WTC11 (cell line): ENCODE measurements around the gene GASK1A. TPM values are rescaled to one million over a fixed set of nuclear protein-coding genes. Genes with fewer than 3 reads are reported as not detected.

Experiments used
- ATAC-seq: fragments of 200-7000 bp; cut with Tn5 transposase; 2 replicates; pipeline ENCODE4 v1.10.0; 2021; ENCODE audit warnings: mild to moderate bottlenecking, moderate library complexity
- CTCF ChIA-PET: fragments of 300-600 bp; sonication (Branson Sonifier 250); formaldehyde crosslinking; loops from one replicate; lab custom pipeline; 2021; ENCODE audit warnings: antibody characterized with exemption; lab: Charles Lee
- POLR2A ChIA-PET: fragments of 350-600 bp; sonication (Branson Sonifier 250); formaldehyde crosslinking; loops from one replicate; lab custom pipeline; 2021; ENCODE audit warnings: antibody characterized with exemption; lab: Charles Lee
- DNase-seq: peaks from one replicate; pipeline ENCODE4 v3.0.0; 2021; ENCODE audit warnings: low spot score
- H3K27ac Mint-ChIP-seq: 2 replicates; pipeline ENCODE4 v1.8.0; 2021; ENCODE audit warnings: mixed read lengths
- H3K27me3 Mint-ChIP-seq: 2 replicates; pipeline ENCODE4 v1.8.0; 2021; ENCODE audit warnings: low read depth, mild to moderate bottlenecking, moderate library complexity, mixed read lengths
- H3K36me3 Mint-ChIP-seq: 2 replicates; pipeline ENCODE4 v1.8.0; 2021; ENCODE audit warnings: mixed read lengths
- H3K4me1 Mint-ChIP-seq: 2 replicates; pipeline ENCODE4 v1.8.0; 2022; ENCODE audit warnings: mixed read lengths
- H3K4me3 Mint-ChIP-seq: 2 replicates; pipeline ENCODE4 v1.8.0; 2021; ENCODE audit warnings: mild to moderate bottlenecking, moderate library complexity, mixed read lengths
- H3K9me3 Mint-ChIP-seq: 2 replicates; pipeline ENCODE4 v1.8.0; 2021; ENCODE audit warnings: mixed read lengths
- CREB1 ChIP-seq: sonication (generic); formaldehyde crosslinking; IDR thresholded peaks from 2 replicates; pipeline ENCODE4 v1.8.0; 2023; ENCODE audit warnings: mild to moderate bottlenecking, missing genetic modification reagents
- CREM ChIP-seq: sonication (generic); formaldehyde crosslinking; IDR thresholded peaks from 2 replicates; pipeline ENCODE4 v1.8.1; 2022; ENCODE audit warnings: mild to moderate bottlenecking, missing genetic modification reagents, moderate library complexity
- ELF4 ChIP-seq: sonication (generic); formaldehyde crosslinking; IDR thresholded peaks from 2 replicates; pipeline ENCODE4 v1.8.1; 2022; ENCODE audit warnings: low read depth, mild to moderate bottlenecking, moderate library complexity, missing genetic modification reagents
- ESRRA ChIP-seq: sonication (generic); formaldehyde crosslinking; IDR thresholded peaks from 2 replicates; pipeline ENCODE4 v1.8.1; 2022; ENCODE audit warnings: mild to moderate bottlenecking, missing genetic modification reagents, borderline replicate concordance
- FOXJ3 ChIP-seq: sonication (generic); formaldehyde crosslinking; IDR thresholded peaks from 2 replicates; pipeline ENCODE4 v1.9.0; 2021; ENCODE audit warnings: missing genetic modification reagents, mild to moderate bottlenecking, borderline replicate concordance
- GABPB1 ChIP-seq: sonication (generic); formaldehyde crosslinking; IDR thresholded peaks from 2 replicates; pipeline ENCODE4 v1.8.1; 2023; ENCODE audit warnings: mild to moderate bottlenecking, missing genetic modification reagents
- GTF2I ChIP-seq: fragments of 250-450 bp; sonication (Bioruptor Pico); conservative IDR thresholded peaks from 2 replicates; pipeline ENCODE4 v1.4.0; 2021; ENCODE audit warnings: mild to moderate bottlenecking
- JUN ChIP-seq: sonication (generic); formaldehyde crosslinking; IDR thresholded peaks from 2 replicates; pipeline ENCODE4 v1.8.0; 2023; ENCODE audit warnings: mild to moderate bottlenecking, missing genetic modification reagents
- MYBL2 ChIP-seq: sonication (generic); formaldehyde crosslinking; IDR thresholded peaks from 2 replicates; pipeline ENCODE4 v1.8.1; 2023; ENCODE audit warnings: mild to moderate bottlenecking, moderate library complexity, missing genetic modification reagents
- NFYB ChIP-seq: sonication (generic); formaldehyde crosslinking; conservative IDR thresholded peaks from 2 replicates; pipeline ENCODE4 v1.8.0; 2022; ENCODE audit warnings: low read depth, missing genetic modification reagents
- NR3C1 ChIP-seq: sonication (generic); formaldehyde crosslinking; conservative IDR thresholded peaks from 2 replicates; pipeline ENCODE4 v1.8.1; 2023; ENCODE audit warnings: low read depth, mild to moderate bottlenecking, missing genetic modification reagents
- SMAD3 ChIP-seq: sonication (generic); formaldehyde crosslinking; IDR thresholded peaks from 2 replicates; pipeline ENCODE4 v1.8.0; 2022; ENCODE audit warnings: missing genetic modification reagents, mild to moderate bottlenecking, borderline replicate concordance
- TCF7 ChIP-seq: sonication (generic); formaldehyde crosslinking; IDR thresholded peaks from 2 replicates; pipeline ENCODE4 v1.8.0; 2022; ENCODE audit warnings: mild to moderate bottlenecking, low read depth, missing genetic modification reagents, moderate library complexity
- ZNF219 ChIP-seq: sonication (generic); formaldehyde crosslinking; IDR thresholded peaks from 2 replicates; pipeline ENCODE4 v1.8.0; 2023; ENCODE audit warnings: missing genetic modification reagents, mild to moderate bottlenecking, borderline replicate concordance
- ZNF396 ChIP-seq: fragments of 250-450 bp; sonication (Bioruptor Pico); IDR thresholded peaks from 2 replicates; pipeline ENCODE4 v1.8.0; 2021; ENCODE audit warnings: mild to moderate bottlenecking, moderate library complexity, borderline replicate concordance
- ZNF416 ChIP-seq: fragments of 250-450 bp; sonication (Bioruptor Pico); IDR thresholded peaks from 2 replicates; pipeline ENCODE4 v1.9.0; 2021; ENCODE audit warnings: mild to moderate bottlenecking, inconsistent platforms
- total RNA-seq: library from RNA; stranded (reverse); gene quantifications from 3 replicates; pipeline ENCODE4 v1.2.3, GENCODE V29; 2021
- TF ChIP-seq, protein P1 (sequence below): sonication (generic); formaldehyde crosslinking; IDR thresholded peaks from 2 replicates; pipeline ENCODE4 v1.8.1; 2022; ENCODE audit warnings: low read depth, missing genetic modification reagents, borderline replicate concordance
- TF ChIP-seq, protein P2 (sequence below): sonication (generic); formaldehyde crosslinking; IDR thresholded peaks from 2 replicates; pipeline ENCODE4 v1.8.0; 2023; ENCODE audit warnings: missing genetic modification reagents
- TF ChIP-seq, protein P3 (sequence below): fragments of 250-450 bp; sonication (Bioruptor Pico); IDR thresholded peaks from 2 replicates; pipeline ENCODE4 v1.9.0; 2021; ENCODE audit warnings: mild to moderate bottlenecking
- TF ChIP-seq, protein P4 (sequence below): sonication (generic); formaldehyde crosslinking; IDR thresholded peaks from 2 replicates; pipeline ENCODE4 v1.8.0; 2023; ENCODE audit warnings: missing genetic modification reagents, mild to moderate bottlenecking, borderline replicate concordance
- TF ChIP-seq, protein P5 (sequence below): fragments of 250-450 bp; sonication (Bioruptor Pico); IDR thresholded peaks from 2 replicates; pipeline ENCODE4 v1.9.0; 2021; ENCODE audit warnings: moderate library complexity, mild to moderate bottlenecking, inconsistent platforms, borderline replicate concordance

GASK1A gene
- total RNA-seq, 1 experiment from 2014 or later = 9.6 TPM

DNA sequence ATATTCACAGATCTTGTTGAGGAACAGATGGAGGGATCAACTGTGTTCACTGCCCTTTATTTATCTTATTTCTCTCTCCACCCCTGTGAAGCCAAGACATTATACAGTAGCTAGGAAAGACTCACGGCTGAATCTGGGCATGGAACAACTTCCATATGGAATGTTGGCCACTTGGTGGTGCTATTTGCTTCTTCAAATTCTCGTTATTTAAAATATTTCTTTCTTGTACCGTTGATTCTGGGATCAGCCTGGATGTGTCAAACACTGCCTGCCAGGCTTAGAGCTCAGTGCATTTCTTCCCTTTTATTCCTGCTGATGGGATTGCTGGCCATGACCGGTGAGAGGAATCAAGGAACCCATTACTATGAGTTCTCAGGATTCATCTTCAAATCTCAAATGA, 17.5 kb upstream of the GASK1A start:
- Mint-ChIP-seq H3K36me3 (no peaks in the 10 kb centered on the region), H3K27me3 (no peaks in the 10 kb centered on the region; the same call in 1 of the 2 replicates), H3K4me3 (no peak overlapping the region), H3K4me1 (no peaks in the 10 kb centered on the region), H3K9me3 (peaks cover 6% of the 10 kb centered on the region; the same call in 1 of the 2 replicates)
- CTCF ChIA-PET = interaction anchor here (0.7 to 3.1 kb wide), 56 partner anchors 8 to 1377 kb away, joined by 3 to 65 read pairs (median 4); partner anchors contain the start of genes GASK1A, SNRK, SS18L2 and TCAIM
- no peak for TF ChIP-seq ELF4 (CRISPR knock-in tag)
- no peak for TF ChIP-seq GTF2I (CRISPR knock-in tag)
- no peak for TF ChIP-seq MYBL2
- TF ChIP-seq, protein P1, sequence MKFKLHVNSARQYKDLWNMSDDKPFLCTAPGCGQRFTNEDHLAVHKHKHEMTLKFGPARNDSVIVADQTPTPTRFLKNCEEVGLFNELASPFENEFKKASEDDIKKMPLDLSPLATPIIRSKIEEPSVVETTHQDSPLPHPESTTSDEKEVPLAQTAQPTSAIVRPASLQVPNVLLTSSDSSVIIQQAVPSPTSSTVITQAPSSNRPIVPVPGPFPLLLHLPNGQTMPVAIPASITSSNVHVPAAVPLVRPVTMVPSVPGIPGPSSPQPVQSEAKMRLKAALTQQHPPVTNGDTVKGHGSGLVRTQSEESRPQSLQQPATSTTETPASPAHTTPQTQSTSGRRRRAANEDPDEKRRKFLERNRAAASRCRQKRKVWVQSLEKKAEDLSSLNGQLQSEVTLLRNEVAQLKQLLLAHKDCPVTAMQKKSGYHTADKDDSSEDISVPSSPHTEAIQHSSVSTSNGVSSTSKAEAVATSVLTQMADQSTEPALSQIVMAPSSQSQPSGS (CRISPR knock-in tag) = no peak
- TF ChIP-seq JUN (CRISPR knock-in tag) = no peak
- TF ChIP-seq NFYB (CRISPR knock-in tag) = no peak
- no peak for TF ChIP-seq ZNF219 (CRISPR knock-in tag)
- TF ChIP-seq GABPB1 (CRISPR knock-in tag) = no peak
- TF ChIP-seq CREM (CRISPR knock-in tag) = no peak
- no peak for TF ChIP-seq NR3C1 (CRISPR knock-in tag)
- TF ChIP-seq, protein P2, sequence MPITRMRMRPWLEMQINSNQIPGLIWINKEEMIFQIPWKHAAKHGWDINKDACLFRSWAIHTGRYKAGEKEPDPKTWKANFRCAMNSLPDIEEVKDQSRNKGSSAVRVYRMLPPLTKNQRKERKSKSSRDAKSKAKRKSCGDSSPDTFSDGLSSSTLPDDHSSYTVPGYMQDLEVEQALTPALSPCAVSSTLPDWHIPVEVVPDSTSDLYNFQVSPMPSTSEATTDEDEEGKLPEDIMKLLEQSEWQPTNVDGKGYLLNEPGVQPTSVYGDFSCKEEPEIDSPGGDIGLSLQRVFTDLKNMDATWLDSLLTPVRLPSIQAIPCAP (CRISPR knock-in tag) = no peak
- TF ChIP-seq, protein P3, sequence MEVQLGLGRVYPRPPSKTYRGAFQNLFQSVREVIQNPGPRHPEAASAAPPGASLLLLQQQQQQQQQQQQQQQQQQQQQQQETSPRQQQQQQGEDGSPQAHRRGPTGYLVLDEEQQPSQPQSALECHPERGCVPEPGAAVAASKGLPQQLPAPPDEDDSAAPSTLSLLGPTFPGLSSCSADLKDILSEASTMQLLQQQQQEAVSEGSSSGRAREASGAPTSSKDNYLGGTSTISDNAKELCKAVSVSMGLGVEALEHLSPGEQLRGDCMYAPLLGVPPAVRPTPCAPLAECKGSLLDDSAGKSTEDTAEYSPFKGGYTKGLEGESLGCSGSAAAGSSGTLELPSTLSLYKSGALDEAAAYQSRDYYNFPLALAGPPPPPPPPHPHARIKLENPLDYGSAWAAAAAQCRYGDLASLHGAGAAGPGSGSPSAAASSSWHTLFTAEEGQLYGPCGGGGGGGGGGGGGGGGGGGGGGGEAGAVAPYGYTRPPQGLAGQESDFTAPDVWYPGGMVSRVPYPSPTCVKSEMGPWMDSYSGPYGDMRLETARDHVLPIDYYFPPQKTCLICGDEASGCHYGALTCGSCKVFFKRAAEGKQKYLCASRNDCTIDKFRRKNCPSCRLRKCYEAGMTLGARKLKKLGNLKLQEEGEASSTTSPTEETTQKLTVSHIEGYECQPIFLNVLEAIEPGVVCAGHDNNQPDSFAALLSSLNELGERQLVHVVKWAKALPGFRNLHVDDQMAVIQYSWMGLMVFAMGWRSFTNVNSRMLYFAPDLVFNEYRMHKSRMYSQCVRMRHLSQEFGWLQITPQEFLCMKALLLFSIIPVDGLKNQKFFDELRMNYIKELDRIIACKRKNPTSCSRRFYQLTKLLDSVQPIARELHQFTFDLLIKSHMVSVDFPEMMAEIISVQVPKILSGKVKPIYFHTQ (CRISPR knock-in tag) = no peak
- TF ChIP-seq ZNF396 (CRISPR knock-in tag) = no peak
- no peak for TF ChIP-seq FOXJ3 (CRISPR knock-in tag)
- TF ChIP-seq, protein P4, sequence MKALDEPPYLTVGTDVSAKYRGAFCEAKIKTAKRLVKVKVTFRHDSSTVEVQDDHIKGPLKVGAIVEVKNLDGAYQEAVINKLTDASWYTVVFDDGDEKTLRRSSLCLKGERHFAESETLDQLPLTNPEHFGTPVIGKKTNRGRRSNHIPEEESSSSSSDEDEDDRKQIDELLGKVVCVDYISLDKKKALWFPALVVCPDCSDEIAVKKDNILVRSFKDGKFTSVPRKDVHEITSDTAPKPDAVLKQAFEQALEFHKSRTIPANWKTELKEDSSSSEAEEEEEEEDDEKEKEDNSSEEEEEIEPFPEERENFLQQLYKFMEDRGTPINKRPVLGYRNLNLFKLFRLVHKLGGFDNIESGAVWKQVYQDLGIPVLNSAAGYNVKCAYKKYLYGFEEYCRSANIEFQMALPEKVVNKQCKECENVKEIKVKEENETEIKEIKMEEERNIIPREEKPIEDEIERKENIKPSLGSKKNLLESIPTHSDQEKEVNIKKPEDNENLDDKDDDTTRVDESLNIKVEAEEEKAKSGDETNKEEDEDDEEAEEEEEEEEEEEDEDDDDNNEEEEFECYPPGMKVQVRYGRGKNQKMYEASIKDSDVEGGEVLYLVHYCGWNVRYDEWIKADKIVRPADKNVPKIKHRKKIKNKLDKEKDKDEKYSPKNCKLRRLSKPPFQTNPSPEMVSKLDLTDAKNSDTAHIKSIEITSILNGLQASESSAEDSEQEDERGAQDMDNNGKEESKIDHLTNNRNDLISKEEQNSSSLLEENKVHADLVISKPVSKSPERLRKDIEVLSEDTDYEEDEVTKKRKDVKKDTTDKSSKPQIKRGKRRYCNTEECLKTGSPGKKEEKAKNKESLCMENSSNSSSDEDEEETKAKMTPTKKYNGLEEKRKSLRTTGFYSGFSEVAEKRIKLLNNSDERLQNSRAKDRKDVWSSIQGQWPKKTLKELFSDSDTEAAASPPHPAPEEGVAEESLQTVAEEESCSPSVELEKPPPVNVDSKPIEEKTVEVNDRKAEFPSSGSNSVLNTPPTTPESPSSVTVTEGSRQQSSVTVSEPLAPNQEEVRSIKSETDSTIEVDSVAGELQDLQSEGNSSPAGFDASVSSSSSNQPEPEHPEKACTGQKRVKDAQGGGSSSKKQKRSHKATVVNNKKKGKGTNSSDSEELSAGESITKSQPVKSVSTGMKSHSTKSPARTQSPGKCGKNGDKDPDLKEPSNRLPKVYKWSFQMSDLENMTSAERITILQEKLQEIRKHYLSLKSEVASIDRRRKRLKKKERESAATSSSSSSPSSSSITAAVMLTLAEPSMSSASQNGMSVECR = no peak
- TF ChIP-seq CREB1 = no peak
- no peak for TF ChIP-seq TCF7 (CRISPR knock-in tag)
- TF ChIP-seq, all 79 proteins: peak for 0
- H3K27ac Mint-ChIP-seq = no peak overlapping the region
- POLR2A ChIA-PET = no interaction called here
- ATAC-seq (peak; percentile 77), DNase-seq (peak; percentile 29)

DNA sequence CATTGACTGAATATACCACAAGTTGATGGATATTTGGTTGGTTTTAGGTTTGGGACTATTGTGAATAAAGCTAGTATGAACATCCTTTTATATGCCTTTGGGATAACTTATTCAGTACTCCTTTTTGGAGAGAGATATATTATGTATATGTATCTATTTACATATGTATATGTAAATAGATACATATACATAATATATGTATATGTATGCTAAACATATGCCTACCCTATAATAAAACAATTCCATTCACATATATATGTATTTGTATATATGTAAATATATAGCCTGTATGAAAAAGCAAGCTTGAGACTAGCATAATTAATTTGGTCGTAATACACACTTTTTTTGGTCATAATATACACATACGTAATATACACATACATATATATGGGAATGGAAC, 15.8 kb upstream of the GASK1A start:
- no peak for TF ChIP-seq SMAD3 (CRISPR knock-in tag)
- no peak for TF ChIP-seq GABPB1 (CRISPR knock-in tag)
- TF ChIP-seq, protein P5, sequence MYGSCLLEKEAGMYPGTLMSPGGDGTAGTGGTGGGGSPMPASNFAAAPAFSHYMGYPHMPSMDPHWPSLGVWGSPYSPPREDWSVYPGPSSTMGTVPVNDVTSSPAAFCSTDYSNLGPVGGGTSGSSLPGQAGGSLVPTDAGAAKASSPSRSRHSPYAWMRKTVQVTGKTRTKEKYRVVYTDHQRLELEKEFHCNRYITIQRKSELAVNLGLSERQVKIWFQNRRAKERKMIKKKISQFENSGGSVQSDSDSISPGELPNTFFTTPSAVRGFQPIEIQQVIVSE (CRISPR knock-in tag) = no peak
- TF ChIP-seq ZNF416 (CRISPR knock-in tag) = no peak
- no peak for TF ChIP-seq ESRRA
- TF ChIP-seq, all 79 proteins: peak for 0
- Mint-ChIP-seq H3K4me3 (no peak overlapping the region), H3K27me3 (no peaks in the 10 kb centered on the region; the same call in 1 of the 2 replicates), H3K36me3 (no peaks in the 10 kb centered on the region), H3K4me1 (no peaks in the 10 kb centered on the region), H3K27ac (no peak overlapping the region), H3K9me3 (no peaks in the 10 kb centered on the region)
- ATAC-seq (no peak), DNase-seq (no peak)
- POLR2A ChIA-PET = no interaction called here
- CTCF ChIA-PET = interaction anchor here (2.9 to 3.1 kb wide), 3 partner anchors 82 to 192 kb away, joined by 15 to 65 read pairs (median 62); no protein-coding TSS in a partner anchor
